WI38 (cell line): ENCODE data around the gene SMAD3.

Experiments
- H3K4me3 ChIP-seq: 2 replicates; pipeline ENCODE4 v1.5.1; 2011; ENCODE audit warnings: low read depth, mild to moderate bottlenecking, control low read depth, low read length
- CTCF ChIP-seq: IDR thresholded peaks from 2 replicates; pipeline ENCODE4 v1.5.1; 2012; ENCODE audit warnings: low read depth, mild to moderate bottlenecking, control low read depth, low read length

SMAD3 gene

GRCh38 chr15:67132276-67132675, 66.9 kb downstream of the SMAD3 start:
- TF ChIP-seq CTCF, result no peak

GRCh38 chr15:67133026-67133425, 67.6 kb downstream of the SMAD3 start:
- no peak overlapping the region for H3K4me3 ChIP-seq
- no peak for TF ChIP-seq CTCF

More at GRCh38 chr15:67132276-67132675, 66.9 kb downstream of the SMAD3 start:
- H3K4me3 ChIP-seq, result no peak overlapping the region

- H3K4me3 ChIP-seq, result no peak overlapping the region
- no peak for TF ChIP-seq CTCF
These were observed 68.3 kb downstream of the SMAD3 start for GRCh38 chr15:67133738-67134066.

- TF ChIP-seq CTCF, result no peak
- 0 out of 2 replicates have a peak overlapping the region, but pooled peaks have one; percentile 4 for H3K4me3 ChIP-seq
These were observed 68.9 kb downstream of the SMAD3 start for GRCh38 chr15:67134067-67134838.

GRCh38 chr15:67134871-67135492, 69.6 kb downstream of the SMAD3 start:
- 0 out of 2 replicates have a peak overlapping the region, but pooled peaks have one; percentile 4 for H3K4me3 ChIP-seq
- TF ChIP-seq CTCF, result no peak

GRCh38 chr15:67135494-67135893, 70.1 kb downstream of the SMAD3 start:
- peak; percentile 5; the same call in 1 of the 2 replicates for TF ChIP-seq CTCF
- H3K4me3 ChIP-seq, result no peak overlapping the region

- no peak for TF ChIP-seq CTCF
- no peak overlapping the region for H3K4me3 ChIP-seq
These were observed 71.4 kb downstream of the SMAD3 start for GRCh38 chr15:67136802-67137201.
